AG04449 (cell line): Measurements from ENCODE around the gene PGD.
A peak's percentile ranks its signal among the peaks of the same experiment; 100 is the strongest.

Source experiments
- CTCF ChIA-PET: fragments of 350-600 bp; formaldehyde crosslinking; extraction: SDS; loops from one replicate; lab custom pipeline; 2021; ENCODE audit warnings: antibody characterized with exemption; lab: Yijun Ruan, JAX
- POLR2A ChIA-PET: fragments of 400-600, 350-600 bp; formaldehyde crosslinking; extraction: SDS; loops from one replicate; lab custom pipeline; 2020; ENCODE audit warnings: antibody characterized with exemption, inconsistent platforms; lab: Yijun Ruan, JAX
- DNase-seq: peaks from one replicate; pipeline ENCODE4 v3.0.0-alpha.2; 2010; ENCODE audit warnings: low read depth, low spot score
- H3K4me3 ChIP-seq: 2 replicates; pipeline ENCODE4 v1.5.1; 2011; ENCODE audit warnings: low read depth, mild to moderate bottlenecking, control low read depth, low read length
- TF ChIP-seq, protein P1 (sequence below): IDR thresholded peaks from one replicate; pipeline ENCODE4 v1.5.1; 2011; ENCODE audit warnings: mild to moderate bottlenecking, moderate library complexity, low read length, control low read depth, inconsistent platforms; ENCODE audit not compliant: insufficient read depth; ENCODE audit errors: missing control alignments

The PGD gene

GRCh38 chr1:10388387-10388715, 10.5 kb upstream of the PGD start:
- TF ChIP-seq, protein P1, sequence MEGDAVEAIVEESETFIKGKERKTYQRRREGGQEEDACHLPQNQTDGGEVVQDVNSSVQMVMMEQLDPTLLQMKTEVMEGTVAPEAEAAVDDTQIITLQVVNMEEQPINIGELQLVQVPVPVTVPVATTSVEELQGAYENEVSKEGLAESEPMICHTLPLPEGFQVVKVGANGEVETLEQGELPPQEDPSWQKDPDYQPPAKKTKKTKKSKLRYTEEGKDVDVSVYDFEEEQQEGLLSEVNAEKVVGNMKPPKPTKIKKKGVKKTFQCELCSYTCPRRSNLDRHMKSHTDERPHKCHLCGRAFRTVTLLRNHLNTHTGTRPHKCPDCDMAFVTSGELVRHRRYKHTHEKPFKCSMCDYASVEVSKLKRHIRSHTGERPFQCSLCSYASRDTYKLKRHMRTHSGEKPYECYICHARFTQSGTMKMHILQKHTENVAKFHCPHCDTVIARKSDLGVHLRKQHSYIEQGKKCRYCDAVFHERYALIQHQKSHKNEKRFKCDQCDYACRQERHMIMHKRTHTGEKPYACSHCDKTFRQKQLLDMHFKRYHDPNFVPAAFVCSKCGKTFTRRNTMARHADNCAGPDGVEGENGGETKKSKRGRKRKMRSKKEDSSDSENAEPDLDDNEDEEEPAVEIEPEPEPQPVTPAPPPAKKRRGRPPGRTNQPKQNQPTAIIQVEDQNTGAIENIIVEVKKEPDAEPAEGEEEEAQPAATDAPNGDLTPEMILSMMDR: no peak
- DNase-seq: no peak
- no peak overlapping the region for H3K4me3 ChIP-seq
- POLR2A ChIA-PET: interaction anchor here (0.9 to 2.0 kb wide), 2 partner anchors 10 to 28 kb away, joined by 4 to 23 read pairs; partner anchors contain the start of gene PGD
- CTCF ChIA-PET: interaction anchor here (0.6 to 5.8 kb wide), 7 partner anchors 8 to 181 kb away, joined by 3 to 47 read pairs (median 9); partner anchors contain the start of genes CENPS, KIF1B and PGD

DNA sequence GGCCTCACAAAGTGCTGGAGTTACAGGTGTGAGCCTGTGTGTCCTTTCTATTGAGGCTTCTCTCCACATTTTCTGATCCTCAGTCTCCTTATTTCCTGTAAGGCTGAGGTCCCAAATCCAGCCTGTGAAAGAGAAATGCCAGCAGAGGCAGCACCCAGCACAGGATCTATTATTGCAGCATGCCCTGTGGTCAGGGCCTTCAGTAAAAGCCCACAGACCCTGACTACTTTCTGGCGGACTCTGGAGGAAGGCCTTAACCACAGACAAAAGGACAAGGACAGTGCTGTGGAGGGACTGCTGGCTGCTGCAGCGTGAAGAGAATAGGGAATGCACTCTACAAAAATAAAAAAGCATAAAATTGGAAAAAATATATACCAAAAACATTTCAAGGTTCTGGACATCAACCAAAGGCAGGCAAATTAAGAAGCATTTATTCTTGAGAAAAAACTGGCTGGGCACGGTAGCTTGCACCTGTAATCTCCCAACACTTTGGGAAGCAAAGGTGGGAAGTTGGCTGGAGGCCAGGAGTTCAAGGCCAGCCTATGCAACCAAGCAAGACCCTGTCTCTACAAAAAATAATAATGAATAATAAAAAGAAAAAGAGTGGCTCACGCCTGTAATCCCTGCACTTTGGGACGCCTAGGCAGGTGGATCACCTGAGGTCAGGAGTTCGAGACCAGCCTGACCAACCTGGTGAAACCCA, 9.4 kb upstream of the PGD start:
- CTCF ChIA-PET: interaction anchor here (2.6 to 5.8 kb wide), 3 partner anchors 10 to 40 kb away, joined by 24 to 47 read pairs (median 34); partner anchors contain the start of genes CENPS and PGD
- H3K4me3 ChIP-seq: no peak overlapping the region
- no peak for DNase-seq
- POLR2A ChIA-PET: no interaction called here
- TF ChIP-seq, protein P1: no peak

- TF ChIP-seq, protein P1: no peak
- H3K4me3 ChIP-seq: no peak overlapping the region
- no peak for DNase-seq
- ChIA-PET POLR2A (no interaction called here), CTCF (interaction anchor here (1.0 to 1.7 kb wide), 2 partner anchors 9 to 33 kb away, joined by 3 to 9 read pairs; partner anchors contain the start of gene CENPS)
Measured at GRCh38 chr1:10396870-10397269, 2.0 kb upstream of the PGD start.

GRCh38 chr1:10398278-10398733, 558 bp upstream of the PGD start:
- TF ChIP-seq, protein P1: no peak
- DNase-seq: no peak
- ChIA-PET POLR2A (interaction anchor here (0.6 to 2.7 kb wide), 5 partner anchors 10 to 138 kb away, joined by 3 to 23 read pairs (median 3); no protein-coding TSS in a partner anchor), CTCF (interaction anchor here (2.0 to 3.9 kb wide), 2 partner anchors 10 to 18 kb away, joined by 11 to 24 read pairs; no protein-coding TSS in a partner anchor)
- peak overlapping the region; percentile 87 for H3K4me3 ChIP-seq

DNA sequence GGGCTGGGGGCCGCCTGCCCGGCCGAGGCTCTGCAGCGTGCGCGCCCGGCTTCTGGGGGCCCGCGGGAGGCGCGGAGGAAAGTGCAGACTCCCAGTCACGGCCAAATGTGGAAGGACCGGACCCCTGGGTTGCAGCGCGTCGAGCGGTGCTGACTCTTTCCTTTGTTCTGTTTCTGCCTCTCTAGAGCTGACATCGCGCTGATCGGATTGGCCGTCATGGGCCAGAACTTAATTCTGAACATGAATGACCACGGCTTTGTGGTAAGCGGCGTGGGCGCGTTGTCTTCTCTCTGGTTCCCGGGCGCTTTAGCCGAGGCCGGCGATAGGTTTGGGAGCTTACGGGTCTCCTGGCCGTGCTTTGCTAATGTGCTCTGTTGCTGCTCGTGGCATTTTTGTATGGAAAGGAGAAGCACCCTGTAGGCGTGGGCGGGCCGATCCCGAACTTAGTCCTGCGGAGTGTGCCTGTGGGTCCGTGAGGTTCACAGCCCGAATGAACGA, 629 bp downstream of the PGD start:
- TF ChIP-seq, protein P1: no peak
- POLR2A ChIA-PET: interaction anchor here (1.0 to 2.7 kb wide), 4 partner anchors 12 to 52 kb away, joined by 3 to 23 read pairs (median 3); no protein-coding TSS in a partner anchor
- DNase-seq: no peak
- H3K4me3 ChIP-seq: peak overlapping the region; percentile 90
- CTCF ChIA-PET: interaction anchor here (1.1 to 4.6 kb wide), 8 partner anchors 9 to 95 kb away, joined by 3 to 25 read pairs (median 9); partner anchors contain the start of gene CENPS

- no peak for DNase-seq
- ChIA-PET POLR2A (interaction anchor here (1.0 to 2.7 kb wide), 2 partner anchors 12 to 37 kb away, joined by 3 to 23 read pairs; no protein-coding TSS in a partner anchor), CTCF (interaction anchor here (0.7 to 4.6 kb wide), 9 partner anchors 9 to 94 kb away, joined by 3 to 25 read pairs (median 7); partner anchors contain the start of gene CENPS)
- TF ChIP-seq, protein P1: no peak
- H3K4me3 ChIP-seq: peak overlapping the region; percentile 90
Measured at GRCh38 chr1:10400013-10400412, 1.1 kb downstream of the PGD start.
